Measurements from ENCODE around the gene RHBDD1.

DNA sequence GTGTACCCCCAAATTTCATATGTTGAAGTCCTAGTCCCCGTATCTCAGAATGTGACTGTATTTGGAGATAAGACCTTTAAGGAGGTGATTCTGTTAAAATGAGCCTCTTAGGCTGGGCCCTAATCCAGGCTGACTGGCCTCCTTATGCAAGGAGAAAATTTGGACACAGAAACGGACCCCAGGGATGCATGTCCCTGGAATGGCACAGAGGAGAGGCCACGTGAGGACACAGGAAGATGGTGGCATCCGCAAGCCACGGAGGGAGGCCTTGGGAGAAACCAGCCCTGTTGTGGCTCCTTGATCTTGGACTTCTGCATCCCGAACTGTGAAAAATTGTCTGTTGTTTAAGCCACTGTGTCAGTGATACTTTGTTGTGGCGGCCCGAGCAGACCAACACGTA lies 177.5 kb downstream of the RHBDD1 start:
- TF ChIP-seq CTCF (IDR thresholded peaks at IDR 0.05): no peak
- TF ChIP-seq POLR2A (IDR thresholded peaks at IDR 0.05): no peak

All from lower leg skin (tissue), 3 donors.